ENCODE measurements around the gene STAC.

The STAC gene

GRCh38 chr3:36380221-36381031 is at the start of gene STAC:
Gene STAC (plus strand): TSS chr3:36380504. CDS start chr3:36380644, 140 bp downstream.
- DNase-seq: no peak

GRCh38 chr3:36332139-36332538 is 48.2 kb upstream of the STAC start:
- DNase-seq: no peak

GRCh38 chr3:36362216-36362615 is 18.1 kb upstream of the STAC start:
- DNase-seq: no peak

GRCh38 chr3:36362973-36363372 is 17.3 kb upstream of the STAC start:
- no peak for DNase-seq

GRCh38 chr3:36364260-36364659 is 16.0 kb upstream of the STAC start:
- DNase-seq: no peak

- no peak for DNase-seq
These were observed 14.5 kb upstream of the STAC start for GRCh38 chr3:36365829-36366228.

- no peak for DNase-seq
These were observed 14.0 kb upstream of the STAC start for GRCh38 chr3:36366308-36366707.

- no peak for DNase-seq
These were observed 12.3 kb upstream of the STAC start for GRCh38 chr3:36367912-36368573.

- no peak for DNase-seq
These were observed 7.8 kb upstream of the STAC start for GRCh38 chr3:36372534-36372935.

GRCh38 chr3:36373084-36373483 is 7.2 kb upstream of the STAC start:
- no peak for DNase-seq

GRCh38 chr3:36373666-36374065 is 6.6 kb upstream of the STAC start:
- DNase-seq: no peak

- DNase-seq: no peak
These were observed 458 bp upstream of the STAC start for GRCh38 chr3:36379872-36380220.

GRCh38 chr3:36381311-36381956 is 1.1 kb downstream of the STAC start:
- DNase-seq: no peak

GRCh38 chr3:36393563-36393962 is 13.3 kb downstream of the STAC start:
- no peak for DNase-seq

GRCh38 chr3:36394176-36394575 is 13.9 kb downstream of the STAC start:
- DNase-seq: no peak

GRCh38 chr3:36397841-36398240 is 17.5 kb downstream of the STAC start:
- DNase-seq: no peak

- DNase-seq: no peak
These were observed 19.6 kb downstream of the STAC start for GRCh38 chr3:36399933-36400332.

GRCh38 chr3:36401056-36401455 is 20.8 kb downstream of the STAC start:
- no peak for DNase-seq

GRCh38 chr3:36403661-36404060 is 23.4 kb downstream of the STAC start:
- DNase-seq: no peak

- DNase-seq: no peak
These were observed 24.9 kb downstream of the STAC start for GRCh38 chr3:36405190-36405589.

GRCh38 chr3:36408146-36408545 is 27.8 kb downstream of the STAC start:
- no peak for DNase-seq

GRCh38 chr3:36409862-36410261 is 29.6 kb downstream of the STAC start:
- no peak for DNase-seq

GRCh38 chr3:36411587-36411986 is 31.3 kb downstream of the STAC start:
- DNase-seq: no peak

- no peak for DNase-seq
These were observed 36.3 kb downstream of the STAC start for GRCh38 chr3:36416599-36416998.
